HepG2 (cell line): ENCODE results near the gene SLC35F6. TPM values are rescaled to one million over a fixed set of nuclear protein-coding genes. Genes with fewer than 3 reads are reported as not detected.

ENCODE experiments used
- AKAP8 ChIP-seq: sonication (generic); formaldehyde crosslinking; IDR thresholded peaks from 2 replicates; pipeline ENCODE4 v1.5.1; 2020; ENCODE audit warnings: mild to moderate bottlenecking, missing genetic modification reagents
- ARNT ChIP-seq: fragments of 450-650 bp; IDR thresholded peaks from 2 replicates; pipeline ENCODE4 v1.6.1; 2017
- ARNTL ChIP-seq: sonication (generic); formaldehyde crosslinking; IDR thresholded peaks from 2 replicates; pipeline ENCODE4 v1.4.0; 2020; ENCODE audit warnings: mild to moderate bottlenecking, missing genetic modification reagents
- DR1 ChIP-seq: sonication (generic); formaldehyde crosslinking; IDR thresholded peaks from 2 replicates; pipeline ENCODE4 v1.8.0; 2021; ENCODE audit warnings: mild to moderate bottlenecking, missing genetic modification reagents, inconsistent platforms
- EHMT2 ChIP-seq: fragments of 200-600 bp; sonication (generic); IDR thresholded peaks from 2 replicates; pipeline ENCODE4 v1.7.0; 2017; ENCODE audit warnings: antibody characterized with exemption, low read depth, low read length, borderline replicate concordance
- ETS1 ChIP-seq: sonication (generic); formaldehyde crosslinking; IDR thresholded peaks from 2 replicates; pipeline ENCODE4 v1.4.0; 2020; ENCODE audit warnings: missing genetic modification reagents
- IRX3 ChIP-seq: sonication (generic); formaldehyde crosslinking; IDR thresholded peaks from 2 replicates; pipeline ENCODE4 v1.8.1; 2023; ENCODE audit warnings: mild to moderate bottlenecking, low read depth, missing genetic modification reagents, borderline replicate concordance
- KLF11 ChIP-seq: IDR thresholded peaks from 2 replicates; pipeline ENCODE4 v1.6.1; 2016; ENCODE audit warnings: missing compliant biosample characterization
- KMT2B ChIP-seq: IDR thresholded peaks from 2 replicates; pipeline ENCODE4 v1.6.1; 2016; ENCODE audit warnings: missing genetic modification reagents, missing compliant biosample characterization
- MIER2 ChIP-seq: IDR thresholded peaks from 2 replicates; pipeline ENCODE4 v1.6.1; 2016; ENCODE audit warnings: missing biosample characterization, missing genetic modification reagents
- REL ChIP-seq: sonication (generic); formaldehyde crosslinking; conservative IDR thresholded peaks from 2 replicates; pipeline ENCODE4 v1.8.0; 2022; ENCODE audit warnings: mild to moderate bottlenecking, missing genetic modification reagents, moderate library complexity
- SMAD3 ChIP-seq: sonication (generic); formaldehyde crosslinking; IDR thresholded peaks from 2 replicates; pipeline ENCODE4 v1.4.0; 2020; ENCODE audit warnings: missing genetic modification reagents
- YEATS2 ChIP-seq: sonication (generic); formaldehyde crosslinking; IDR thresholded peaks from 2 replicates; pipeline ENCODE4 v1.4.0; 2020; ENCODE audit warnings: missing genetic modification reagents, borderline replicate concordance
- ZFP82 ChIP-seq: sonication (generic); formaldehyde crosslinking; IDR thresholded peaks from 2 replicates; pipeline ENCODE4 v1.5.1; 2020; ENCODE audit warnings: mild to moderate bottlenecking, missing genetic modification reagents, borderline replicate concordance
- ZNF230 ChIP-seq: sonication (generic); formaldehyde crosslinking; IDR thresholded peaks from 2 replicates; pipeline ENCODE4 v1.4.0; 2020; ENCODE audit warnings: mild to moderate bottlenecking, missing genetic modification reagents
- ZNF343 ChIP-seq: sonication (generic); formaldehyde crosslinking; IDR thresholded peaks from 2 replicates; pipeline ENCODE4 v1.4.0; 2020; ENCODE audit warnings: mild to moderate bottlenecking, missing genetic modification reagents
- ZNF543 ChIP-seq: sonication (generic); formaldehyde crosslinking; IDR thresholded peaks from 2 replicates; pipeline ENCODE4 v1.4.0; 2020; ENCODE audit warnings: mild to moderate bottlenecking, missing genetic modification reagents
- ZNF563 ChIP-seq: sonication (generic); formaldehyde crosslinking; IDR thresholded peaks from 2 replicates; pipeline ENCODE4 v1.8.0; 2022; ENCODE audit warnings: mild to moderate bottlenecking, moderate library complexity, missing genetic modification reagents
- ZNF644 ChIP-seq: IDR thresholded peaks from 2 replicates; pipeline ENCODE4 v1.6.1; 2016; ENCODE audit warnings: low read depth
- ZNF772 ChIP-seq: sonication (generic); formaldehyde crosslinking; IDR thresholded peaks from 2 replicates; pipeline ENCODE4 v1.5.0; 2020; ENCODE audit warnings: mild to moderate bottlenecking, missing genetic modification reagents
- polyA plus RNA-seq, 8 experiments: library from polyadenylated mRNA; depleted of rRNA in 3 of 8; stranded (reverse) in 7 of 8; unstranded in 1 of 8; fragments of >200 nt; fragmentation: Illumina TruSeq in 4 of 8; extraction: Trizol in 4 of 8; gene quantifications; 2 replicates each; pipeline versions ENCODE4 v1.2.1 to v1.2.3, GENCODE V29; 2011 to 2016; ENCODE audit warnings: low read depth in 4 of 8, missing spikeins in 1 of 8, mixed read lengths in 1 of 8; ENCODE audit not compliant: insufficient read depth in 1 of 8
- total RNA-seq, 5 experiments: library from RNA; depleted of rRNA; stranded (reverse); fragments of >200 nt; fragmentation: Illumina TruSeq; extraction: Trizol; gene quantifications; 2 replicates each; pipeline ENCODE4 v1.2.3, GENCODE V29; 2016; ENCODE audit warnings: low read depth in 1 of 5
- TF ChIP-seq, protein P1 (sequence below): sonication (generic); formaldehyde crosslinking; IDR thresholded peaks from 2 replicates; pipeline ENCODE4 v1.4.0; 2020; ENCODE audit warnings: missing genetic modification reagents, borderline replicate concordance
- TF ChIP-seq, protein P2 (sequence below): sonication (generic); formaldehyde crosslinking; IDR thresholded peaks from 2 replicates; pipeline ENCODE4 v1.8.1; 2022; ENCODE audit warnings: low read depth, mild to moderate bottlenecking, missing genetic modification reagents
- TF ChIP-seq, protein P3 (sequence below), 2 experiments: sonication (generic) in 1 of 2; formaldehyde crosslinking in 1 of 2; IDR thresholded peaks; 2 replicates each; pipeline versions ENCODE4 v1.4.0 to v1.6.1; 2018 to 2020; ENCODE audit warnings: missing genetic modification reagents in 2 of 2, borderline replicate concordance in 1 of 2, low read depth in 1 of 2, mild to moderate bottlenecking in 1 of 2, missing biosample characterization in 1 of 2

Gene SLC35F6
- total and polyA plus RNA-seq, 2 of the 13 experiments (the other 11 are each of a cell fraction or from before 2014, with no cell fraction given) = 15.2 to 21.2 TPM

DNA sequence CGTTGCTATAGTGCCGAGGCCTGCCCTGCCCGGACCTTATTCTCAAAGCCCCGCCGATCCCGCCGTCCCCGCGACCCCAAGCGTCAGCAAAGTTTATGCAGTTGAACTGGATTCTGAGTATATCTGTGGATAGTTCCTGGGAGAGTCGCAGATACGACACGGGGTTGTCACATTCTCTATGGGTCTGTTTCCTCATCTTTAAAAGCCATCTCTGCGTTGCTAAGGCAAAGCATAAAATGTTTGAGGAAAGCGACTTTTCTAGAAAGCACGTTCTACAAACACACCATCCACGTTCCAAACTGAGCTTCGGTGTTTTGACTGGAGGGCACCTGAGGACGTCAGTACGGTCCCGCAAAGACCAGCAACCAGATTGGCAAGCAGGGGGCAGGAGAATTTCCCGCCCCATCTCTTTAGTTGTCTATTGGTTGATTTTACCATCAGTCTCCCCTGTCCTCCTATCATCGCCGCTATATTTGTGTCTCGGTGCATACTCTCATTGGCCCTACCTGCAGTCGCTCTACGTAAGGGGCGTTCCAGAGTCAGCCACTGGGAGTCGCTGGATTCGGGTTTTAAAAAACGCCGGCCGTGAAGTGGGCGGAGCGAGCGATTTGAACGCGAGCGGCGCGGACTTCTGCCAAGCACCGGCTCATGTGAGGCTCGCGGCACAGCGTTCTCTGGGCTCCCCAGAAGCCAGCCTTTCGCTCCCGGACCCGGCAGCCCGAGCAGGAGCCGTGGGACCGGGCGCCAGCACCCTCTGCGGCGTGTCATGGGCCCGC, 21.5 kb downstream of the SLC35F6 start, which contains the start of gene CENPA (continued):
- TF ChIP-seq ZNF563 (CRISPR knock-in tag) (peak; percentile 97), ARNT (no peak), AKAP8 (CRISPR knock-in tag) (peak; percentile 73; the same call in 1 of the 2 replicates), MIER2 (peak; percentile 78; the same call in 1 of the 2 replicates), KLF11 (CRISPR knock-in tag) (peak; percentile 99), ETS1 (CRISPR knock-in tag) (peak; percentile 97), EHMT2 (no peak; the same call in 1 of the 2 replicates), IRX3 (CRISPR knock-in tag) (peak; percentile 97; the same call in 1 of the 2 replicates), ZNF230 (CRISPR knock-in tag) (peak; percentile 99), SMAD3 (CRISPR knock-in tag) (peak; percentile 91), ZNF644 (no peak), ZNF343 (CRISPR knock-in tag) (peak; percentile 82; the same call in 1 of the 2 replicates), ZNF543 (CRISPR knock-in tag) (peak; percentile 88; the same call in 1 of the 2 replicates), ZNF772 (CRISPR knock-in tag) (peak; percentile 98; the same call in 1 of the 2 replicates), KMT2B (CRISPR knock-in tag) (peak; percentile 92), ARNTL (CRISPR knock-in tag) (peak; percentile 87), ZFP82 (CRISPR knock-in tag) (no peak), REL (CRISPR knock-in tag) (peak; percentile 99), DR1 (CRISPR knock-in tag) (peak; percentile 87), YEATS2 (CRISPR knock-in tag) (peak; percentile 88)
- TF ChIP-seq, protein P1, sequence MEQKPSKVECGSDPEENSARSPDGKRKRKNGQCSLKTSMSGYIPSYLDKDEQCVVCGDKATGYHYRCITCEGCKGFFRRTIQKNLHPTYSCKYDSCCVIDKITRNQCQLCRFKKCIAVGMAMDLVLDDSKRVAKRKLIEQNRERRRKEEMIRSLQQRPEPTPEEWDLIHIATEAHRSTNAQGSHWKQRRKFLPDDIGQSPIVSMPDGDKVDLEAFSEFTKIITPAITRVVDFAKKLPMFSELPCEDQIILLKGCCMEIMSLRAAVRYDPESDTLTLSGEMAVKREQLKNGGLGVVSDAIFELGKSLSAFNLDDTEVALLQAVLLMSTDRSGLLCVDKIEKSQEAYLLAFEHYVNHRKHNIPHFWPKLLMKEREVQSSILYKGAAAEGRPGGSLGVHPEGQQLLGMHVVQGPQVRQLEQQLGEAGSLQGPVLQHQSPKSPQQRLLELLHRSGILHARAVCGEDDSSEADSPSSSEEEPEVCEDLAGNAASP (CRISPR knock-in tag) = peak; percentile 97
- TF ChIP-seq, protein P2, sequence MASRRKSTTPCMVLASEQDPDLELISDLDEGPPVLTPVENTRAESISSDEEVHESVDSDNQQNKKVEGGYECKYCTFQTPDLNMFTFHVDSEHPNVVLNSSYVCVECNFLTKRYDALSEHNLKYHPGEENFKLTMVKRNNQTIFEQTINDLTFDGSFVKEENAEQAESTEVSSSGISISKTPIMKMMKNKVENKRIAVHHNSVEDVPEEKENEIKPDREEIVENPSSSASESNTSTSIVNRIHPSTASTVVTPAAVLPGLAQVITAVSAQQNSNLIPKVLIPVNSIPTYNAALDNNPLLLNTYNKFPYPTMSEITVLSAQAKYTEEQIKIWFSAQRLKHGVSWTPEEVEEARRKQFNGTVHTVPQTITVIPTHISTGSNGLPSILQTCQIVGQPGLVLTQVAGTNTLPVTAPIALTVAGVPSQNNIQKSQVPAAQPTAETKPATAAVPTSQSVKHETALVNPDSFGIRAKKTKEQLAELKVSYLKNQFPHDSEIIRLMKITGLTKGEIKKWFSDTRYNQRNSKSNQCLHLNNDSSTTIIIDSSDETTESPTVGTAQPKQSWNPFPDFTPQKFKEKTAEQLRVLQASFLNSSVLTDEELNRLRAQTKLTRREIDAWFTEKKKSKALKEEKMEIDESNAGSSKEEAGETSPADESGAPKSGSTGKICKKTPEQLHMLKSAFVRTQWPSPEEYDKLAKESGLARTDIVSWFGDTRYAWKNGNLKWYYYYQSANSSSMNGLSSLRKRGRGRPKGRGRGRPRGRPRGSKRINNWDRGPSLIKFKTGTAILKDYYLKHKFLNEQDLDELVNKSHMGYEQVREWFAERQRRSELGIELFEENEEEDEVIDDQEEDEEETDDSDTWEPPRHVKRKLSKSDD (CRISPR knock-in tag) = peak; percentile 93
- TF ChIP-seq, protein P3, sequence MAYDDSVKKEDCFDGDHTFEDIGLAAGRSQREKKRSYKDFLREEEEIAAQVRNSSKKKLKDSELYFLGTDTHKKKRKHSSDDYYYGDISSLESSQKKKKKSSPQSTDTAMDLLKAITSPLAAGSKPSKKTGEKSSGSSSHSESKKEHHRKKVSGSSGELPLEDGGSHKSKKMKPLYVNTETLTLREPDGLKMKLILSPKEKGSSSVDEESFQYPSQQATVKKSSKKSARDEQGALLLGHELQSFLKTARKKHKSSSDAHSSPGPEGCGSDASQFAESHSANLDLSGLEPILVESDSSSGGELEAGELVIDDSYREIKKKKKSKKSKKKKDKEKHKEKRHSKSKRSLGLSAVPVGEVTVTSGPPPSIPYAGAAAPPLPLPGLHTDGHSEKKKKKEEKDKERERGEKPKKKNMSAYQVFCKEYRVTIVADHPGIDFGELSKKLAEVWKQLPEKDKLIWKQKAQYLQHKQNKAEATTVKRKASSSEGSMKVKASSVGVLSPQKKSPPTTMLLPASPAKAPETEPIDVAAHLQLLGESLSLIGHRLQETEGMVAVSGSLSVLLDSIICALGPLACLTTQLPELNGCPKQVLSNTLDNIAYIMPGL (CRISPR knock-in tag; IDR thresholded peaks at IDR 0.05; ENCODE audit: borderline replicate concordance in 1 of 2, low read depth in 1 of 2) = peak; percentile 63 to 91
